ENCODE data around the gene FBXO22. TPM values are rescaled to one million over a fixed set of nuclear protein-coding genes. Genes with fewer than 3 reads are reported as not detected.

FBXO22 gene
- total and polyA plus RNA-seq, 2 of the 8 experiments (the other 6 are each of a cell fraction or from before 2014, with no cell fraction given), result 33.2 to 67.3 TPM

GRCh38 chr15:75943713-75944215, 40.1 kb downstream of the FBXO22 start:
- H3K79me1 ChIP-seq (ENCODE audit: low read depth, low read length), result no peaks in the 10 kb centered on the region
- ChIA-PET POLR2A (ENCODE audit: partially characterized antibody) (interaction anchor here (1.3 kb wide), 1 partner anchor 11 kb away, joined by 8 read pairs; no protein-coding TSS in a partner anchor), CTCF (ENCODE audit: partially characterized antibody) (no interaction called here)
- 50% methylated on average over 1 of the region's 1 CpG; no CpG with 5 or more reads in 1 of the 2 experiments for whole genome bisulfite sequencing, 2 experiments (ENCODE audit: extremely low coverage in 1 of 2, insufficient coverage in 1 of 2, insufficient read length in 1 of 2, insufficient replicate concordance in 2 of 2, low coverage in 1 of 2, low lambda C conversion rate in 2 of 2, missing lambda C conversion rate in 1 of 2)
- H3K23me2 ChIP-seq (ENCODE audit: low read depth, low read length), result no peaks in the 10 kb centered on the region; the same call in 1 of the 2 replicates
- DNase-seq (ENCODE audit: low read depth in 1 of 2, low spot score in 2 of 2), result no peak
- H3K4me1 ChIP-seq (replicated peaks in 1 of 4; ENCODE audit: control insufficient read depth in 3 of 4, insufficient read depth in 4 of 4, low read length in 3 of 4), result no peaks in the 10 kb centered on the region
- no peak overlapping the region for H3K56ac ChIP-seq (replicated peaks; ENCODE audit: insufficient read length, low read depth, low read length)
- no peak overlapping the region for H2BK120ac ChIP-seq (replicated peaks; ENCODE audit: low read depth, low read length)
- peaks cover 11 to 17% of the 10 kb centered on the region in 2 experiments; a peak in 3 of 4 replicates for H3K9me3 ChIP-seq (ENCODE audit: insufficient read depth in 2 of 2, low read depth in 1 of 2, low read length in 1 of 2)
- no peak overlapping the region for H2BK5ac ChIP-seq (ENCODE audit: low read depth, low read length)
- no peak overlapping the region for H3K4me3 ChIP-seq (ENCODE audit: extremely low read depth in 1 of 4, insufficient read depth in 2 of 4, low read depth in 3 of 4, low read length in 4 of 4)
- no peak overlapping the region for H3K27ac ChIP-seq (ENCODE audit: low read depth, low read length)
- TF ChIP-seq TBP (IDR thresholded peaks at IDR 0.05; ENCODE audit: low read depth, low read length) (no peak), POLR2A (IDR thresholded peaks at IDR 0.05; ENCODE audit: control extremely low read depth in 1 of 2, low read depth in 2 of 2, low read length in 2 of 2) (no peak), CREB1 (IDR thresholded peaks at IDR 0.05) (no peak), EGR1 (IDR thresholded peaks at IDR 0.05; ENCODE audit: borderline replicate concordance, low read depth, low read length) (no peak), KDM4A (IDR thresholded peaks at IDR 0.05; ENCODE audit: low read depth, low read length, severe bottlenecking) (no peak)
- TF ChIP-seq, protein P1, sequence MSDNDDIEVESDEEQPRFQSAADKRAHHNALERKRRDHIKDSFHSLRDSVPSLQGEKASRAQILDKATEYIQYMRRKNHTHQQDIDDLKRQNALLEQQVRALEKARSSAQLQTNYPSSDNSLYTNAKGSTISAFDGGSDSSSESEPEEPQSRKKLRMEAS (IDR thresholded peaks at IDR 0.05), result no peak
- H3K4me2 ChIP-seq (ENCODE audit: insufficient read depth in 1 of 2, low read depth in 2 of 2, low read length in 2 of 2), result no peak overlapping the region
- H3K27me3 ChIP-seq (replicated peaks in 1 of 4; ENCODE audit: control insufficient read depth in 3 of 4, extremely low read depth in 1 of 4, insufficient read depth in 3 of 4, low read length in 3 of 4), result no peaks in the 10 kb centered on the region
- no peak overlapping the region for H2BK20ac ChIP-seq (ENCODE audit: low read length)
- peaks cover 0 to 9% (median 3%) of the 10 kb centered on the region in 4 experiments; a peak in 2 of 8 replicates for H3K36me3 ChIP-seq (ENCODE audit: control insufficient read depth in 2 of 4, insufficient read depth in 4 of 4, low read length in 3 of 4)
- no peak for FAIRE-seq
- no peak overlapping the region for H3K14ac ChIP-seq (ENCODE audit: insufficient read length)
- no peak overlapping the region for H3K23ac ChIP-seq (ENCODE audit: insufficient read length)
- no peak overlapping the region for H2BK12ac ChIP-seq (ENCODE audit: low read depth, low read length)
- H2AFZ ChIP-seq (ENCODE audit: low read length), result no peak overlapping the region
- H4K91ac ChIP-seq (replicated peaks; ENCODE audit: insufficient read length, low read length), result no peak overlapping the region
- no peaks in the 10 kb centered on the region for H4K20me1 ChIP-seq (replicated peaks in 1 of 2; ENCODE audit: control insufficient read depth in 1 of 2, insufficient read depth in 2 of 2, low read length in 2 of 2)
- H4K5ac ChIP-seq (ENCODE audit: insufficient read length, low read depth, low read length), result no peak overlapping the region
- no peak overlapping the region for H2AK5ac ChIP-seq (ENCODE audit: low read depth, low read length)
- H4K8ac ChIP-seq (ENCODE audit: extremely low read depth, insufficient read depth, low read length), result no peak overlapping the region
- H3K4ac ChIP-seq (replicated peaks; ENCODE audit: insufficient read length, low read depth, low read length), result no peak overlapping the region
- no peak overlapping the region for H3K9ac ChIP-seq (replicated peaks in 1 of 4; ENCODE audit: extremely low read depth in 1 of 4, low read depth in 3 of 4, low read length in 3 of 4)
- no peaks in the 10 kb centered on the region for H3K79me2 ChIP-seq (ENCODE audit: control insufficient read depth in 1 of 2, insufficient read depth in 2 of 2, low read length in 2 of 2)
- no peak overlapping the region for H3K18ac ChIP-seq (ENCODE audit: extremely low read depth, low read length)
- H2BK15ac ChIP-seq (ENCODE audit: low read length), result no peak overlapping the region
